Activated B cell treated with CpG ODN at 0.5 μM for 24 hours (primary cell): Measurements from ENCODE around the gene QRICH2. TPM values are rescaled to one million over a fixed set of nuclear protein-coding genes. Genes with fewer than 3 reads are reported as not detected.
"Not testable (repeated sequence)": the region's sequence is repeated elsewhere in the genome, so short reads cannot be mapped to it uniquely, and the experiment has no call there.

Source experiments
- ATAC-seq: fragments of 200-7000 bp; cut with Tn5 transposase; one replicate; pipeline ENCODE4 v1.10.0; 2021; ENCODE audit warnings: low read depth, mild to moderate bottlenecking, moderate library complexity
- CTCF ChIA-PET: fragments of 350-600 bp; sonication (Branson Sonifier 250); formaldehyde crosslinking; loops from one replicate; lab custom pipeline; 2021; ENCODE audit warnings: antibody characterized with exemption; lab: Charles Lee
- POLR2A ChIA-PET: fragments of 350-600 bp; sonication (Branson Sonifier 250); formaldehyde crosslinking; loops from one replicate; lab custom pipeline; 2021; ENCODE audit warnings: antibody characterized with exemption; lab: Charles Lee
- DNase-seq: peaks from one replicate; pipeline ENCODE4 v3.0.0; 2022
- H3K27ac Mint-ChIP-seq: one replicate; pipeline ENCODE4 v1.8.0; 2020; ENCODE audit warnings: mixed read lengths
- H3K27me3 Mint-ChIP-seq: one replicate; pipeline ENCODE4 v1.8.0; 2021; ENCODE audit warnings: mixed read lengths
- H3K36me3 Mint-ChIP-seq: one replicate; pipeline ENCODE4 v1.8.0; 2021; ENCODE audit warnings: low read depth, mixed read lengths
- H3K4me1 Mint-ChIP-seq: one replicate; pipeline ENCODE4 v1.8.0; 2021; ENCODE audit warnings: mixed read lengths
- H3K4me3 Mint-ChIP-seq: one replicate; pipeline ENCODE4 v1.8.0; 2020; ENCODE audit warnings: mild to moderate bottlenecking, mixed read lengths
- H3K9me3 Mint-ChIP-seq: one replicate; pipeline ENCODE4 v1.8.0; 2020; ENCODE audit warnings: mixed read lengths
- CTCF ChIP-seq: fragments of 200-600 bp; IDR thresholded peaks from one replicate; pipeline ENCODE4 v1.8.0; 2022; ENCODE audit warnings: antibody characterized with exemption, mild to moderate bottlenecking
- intact Hi-C: fragments of 100-400 bp; cut with micrococcal nuclease; formaldehyde crosslinking; loops from one replicate; pipeline ENCODE4 v1.15.1; 2024
- total RNA-seq: library from RNA; stranded (reverse); gene quantifications from 2 replicates; pipeline ENCODE4 v1.2.3, GENCODE V29; 2022

Gene QRICH2
- total RNA-seq, 1 donor from 2014 or later, result 2.0 TPM

GRCh38 chr17:76260220-76260619 is 47.9 kb downstream of the QRICH2 start:
- no peaks in the 10 kb centered on the region for H3K9me3 Mint-ChIP-seq
- TF ChIP-seq CTCF, result no peak
- POLR2A ChIA-PET, result interaction anchor here (2.2 to 17.7 kb wide), 5 partner anchors 8 to 136 kb away, joined by 13 to 481 read pairs (median 257); no protein-coding TSS in a partner anchor
- DNase-seq (no peak), ATAC-seq (no peak)
- peaks cover 63% of the 10 kb centered on the region for H3K4me1 Mint-ChIP-seq
- no peaks in the 10 kb centered on the region for H3K27me3 Mint-ChIP-seq
- no peak overlapping the region for H3K4me3 Mint-ChIP-seq
- H3K36me3 Mint-ChIP-seq, result no peaks in the 10 kb centered on the region
- intact Hi-C loops, result loop anchor here (1.0 to 10.0 kb wide), 2 partner anchors 8 to 965 kb away; no protein-coding TSS in a partner anchor
- CTCF ChIA-PET, result interaction anchor here (1.3 to 1.9 kb wide), 3 partner anchors 20 to 78 kb away, joined by 3 to 6 read pairs (median 3); no protein-coding TSS in a partner anchor
- peak overlapping the region; percentile 53 for H3K27ac Mint-ChIP-seq

- H3K27me3 Mint-ChIP-seq, H3K36me3 Mint-ChIP-seq, DNase-seq, ATAC-seq, CTCF ChIA-PET, H3K27ac Mint-ChIP-seq, H3K4me3 Mint-ChIP-seq, H3K9me3 Mint-ChIP-seq, intact Hi-C loops: not testable (repeated sequence)
- POLR2A ChIA-PET, result interaction anchor here (0.6 to 1.7 kb wide), 5 partner anchors 8 to 66 kb away, joined by 3 to 11 read pairs (median 5); partner anchors contain the start of gene UBALD2
- H3K4me1 Mint-ChIP-seq, result peaks cover 51% of the 10 kb centered on the region
These were observed 51.5 kb downstream of the QRICH2 start for GRCh38 chr17:76256430-76257050.

- no peak for TF ChIP-seq CTCF
- no peak overlapping the region for H3K4me3 Mint-ChIP-seq
- no peaks in the 10 kb centered on the region for H3K9me3 Mint-ChIP-seq
- H3K36me3 Mint-ChIP-seq, result no peaks in the 10 kb centered on the region
- DNase-seq, result no peak
- intact Hi-C loops, result no loop called here
- no peaks in the 10 kb centered on the region for H3K27me3 Mint-ChIP-seq
- CTCF ChIA-PET, result no interaction called here
- H3K27ac Mint-ChIP-seq, result no peak overlapping the region
- POLR2A ChIA-PET, result interaction anchor here (0.6 to 1.7 kb wide), 4 partner anchors 9 to 66 kb away, joined by 3 to 11 read pairs (median 6); partner anchors contain the start of gene UBALD2
- peaks cover 51% of the 10 kb centered on the region for H3K4me1 Mint-ChIP-seq
- ATAC-seq, result no peak
These were observed 52.2 kb downstream of the QRICH2 start for GRCh38 chr17:76255801-76256429.

- intact Hi-C loops, result no loop called here
- no peak for DNase-seq
- Mint-ChIP-seq H3K4me1 (peaks cover 35% of the 10 kb centered on the region), H3K9me3 (no peaks in the 10 kb centered on the region), H3K36me3 (no peaks in the 10 kb centered on the region), H3K27ac (peak overlapping the region; percentile 25), H3K4me3 (no peak overlapping the region), H3K27me3 (no peaks in the 10 kb centered on the region)
- ChIA-PET CTCF (interaction anchor here (1.0 to 1.2 kb wide), 2 partner anchors 10 to 25 kb away, joined by 3 to 6 read pairs; no protein-coding TSS in a partner anchor), POLR2A (interaction anchor here (1.1 to 3.8 kb wide), 4 partner anchors 8 to 17 kb away, joined by 3 to 29 read pairs (median 5); no protein-coding TSS in a partner anchor)
- TF ChIP-seq CTCF, result no peak
- ATAC-seq, result no peak
These were observed 53.8 kb downstream of the QRICH2 start for GRCh38 chr17:76254275-76254674.

- no peaks in the 10 kb centered on the region for H3K36me3 Mint-ChIP-seq
- H3K27me3 Mint-ChIP-seq, result no peaks in the 10 kb centered on the region
- peak overlapping the region; percentile 25 for H3K27ac Mint-ChIP-seq
- H3K4me3 Mint-ChIP-seq, result no peak overlapping the region
- DNase-seq (no peak), ATAC-seq (no peak)
- TF ChIP-seq CTCF, result no peak
- CTCF ChIA-PET, result interaction anchor here (1.0 to 1.2 kb wide), 2 partner anchors 11 to 25 kb away, joined by 3 to 6 read pairs; no protein-coding TSS in a partner anchor
- H3K9me3 Mint-ChIP-seq, result no peaks in the 10 kb centered on the region
- POLR2A ChIA-PET, result interaction anchor here (1.1 to 3.8 kb wide), 3 partner anchors 8 to 18 kb away, joined by 3 to 29 read pairs (median 5); no protein-coding TSS in a partner anchor
- peaks cover 33% of the 10 kb centered on the region for H3K4me1 Mint-ChIP-seq
- intact Hi-C loops, result no loop called here
These were observed 54.2 kb downstream of the QRICH2 start for GRCh38 chr17:76253841-76254240.

- not testable (repeated sequence) for ATAC-seq, H3K27me3 Mint-ChIP-seq, H3K9me3 Mint-ChIP-seq, H3K36me3 Mint-ChIP-seq, H3K27ac Mint-ChIP-seq, DNase-seq
- H3K4me1 Mint-ChIP-seq, result peaks cover 36% of the 10 kb centered on the region
- intact Hi-C loops, result loop anchor here (1.0 kb wide), 1 partner anchor 7 kb away; no protein-coding TSS in a partner anchor
- ChIA-PET CTCF (interaction anchor here (1.0 to 1.2 kb wide), 2 partner anchors 11 to 26 kb away, joined by 3 to 6 read pairs; no protein-coding TSS in a partner anchor), POLR2A (interaction anchor here (0.5 to 3.8 kb wide), 4 partner anchors 9 to 305 kb away, joined by 4 to 29 read pairs (median 12); no protein-coding TSS in a partner anchor)
- peak overlapping the region; percentile 73 for H3K4me3 Mint-ChIP-seq
These were observed 54.9 kb downstream of the QRICH2 start for GRCh38 chr17:76252967-76253766.
